Fibroblast of skin of left quadriceps (primary cell): ENCODE results near the gene NCK1.
"Not testable (repeated sequence)": the region's sequence is repeated elsewhere in the genome, so short reads cannot be mapped to it uniquely, and the experiment has no call there.

Experiments used
- DNase-seq, 2 experiments: peaks; one replicate each; pipeline ENCODE4 v3.0.0-alpha.2; 2013; ENCODE audit warnings: low read depth in 2 of 2

Gene NCK1

GRCh38 chr3:136949146-136949545, 87.1 kb downstream of the NCK1 start:
- DNase-seq = no peak

- DNase-seq = no peak
These were observed 87.7 kb downstream of the NCK1 start for GRCh38 chr3:136949708-136950107.

- no peak for DNase-seq
These were observed 88.6 kb downstream of the NCK1 start for GRCh38 chr3:136950623-136951022.

GRCh38 chr3:136952292-136952691, 90.3 kb downstream of the NCK1 start:
- DNase-seq = no peak

GRCh38 chr3:136954251-136954650, 92.2 kb downstream of the NCK1 start:
- DNase-seq = no peak

- no peak for DNase-seq
These were observed 93.2 kb downstream of the NCK1 start for GRCh38 chr3:136954980-136955780.

GRCh38 chr3:136955813-136956212, 93.8 kb downstream of the NCK1 start:
- DNase-seq = peak; percentile 60 to 63

DNA sequence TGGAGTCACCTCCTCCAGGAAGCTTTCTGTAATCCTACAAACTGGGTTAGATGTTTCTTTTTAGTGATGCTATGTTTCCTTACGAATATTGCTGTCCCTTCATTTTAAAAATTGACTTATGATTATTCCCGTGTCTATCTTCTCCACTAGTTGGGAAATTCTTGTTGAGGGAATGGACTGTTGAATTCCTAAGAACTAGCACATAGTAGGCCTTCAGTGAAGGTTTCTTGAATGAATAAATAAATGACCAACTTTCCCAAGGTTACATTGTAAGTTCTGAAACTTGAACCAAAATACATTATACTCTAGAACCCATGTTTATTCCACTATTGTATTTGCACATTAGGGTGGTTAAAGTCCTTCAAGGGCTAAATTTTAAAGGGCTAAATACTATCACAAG, 95.0 kb downstream of the NCK1 start:
- no peak for DNase-seq

DNA sequence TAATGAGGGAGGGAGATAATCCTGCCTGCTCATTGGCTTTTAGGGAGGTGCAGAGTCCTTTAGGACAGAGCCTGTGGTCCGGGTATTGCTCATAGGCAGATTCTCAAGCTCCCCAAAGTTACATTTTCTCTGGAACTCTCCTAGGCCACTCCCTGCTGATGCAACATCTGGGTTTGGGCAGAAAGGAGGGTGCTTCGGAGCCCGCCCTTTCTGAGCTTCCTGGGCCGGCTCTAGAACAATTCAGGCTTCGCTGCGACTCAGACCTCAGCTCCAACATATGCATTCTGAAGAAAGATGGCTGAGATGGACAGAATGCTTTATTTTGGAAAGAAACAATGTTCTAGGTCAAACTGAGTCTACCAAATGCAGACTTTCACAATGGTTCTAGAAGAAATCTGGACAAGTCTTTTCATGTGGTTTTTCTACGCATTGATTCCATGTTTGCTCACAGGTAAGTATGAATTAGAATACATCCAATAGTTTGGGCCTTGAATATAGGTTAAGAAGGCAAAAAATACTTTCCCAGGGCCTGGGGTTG, 95.8 kb downstream of the NCK1 start, which contains the start of gene IL20RB:
Gene IL20RB (plus strand): TSS at position 233 of the 538 bp plus-strand sequence. CDS start 131 bp downstream, at position 364.
- peak in 1 of 2 experiments; percentile 46 for DNase-seq

DNA sequence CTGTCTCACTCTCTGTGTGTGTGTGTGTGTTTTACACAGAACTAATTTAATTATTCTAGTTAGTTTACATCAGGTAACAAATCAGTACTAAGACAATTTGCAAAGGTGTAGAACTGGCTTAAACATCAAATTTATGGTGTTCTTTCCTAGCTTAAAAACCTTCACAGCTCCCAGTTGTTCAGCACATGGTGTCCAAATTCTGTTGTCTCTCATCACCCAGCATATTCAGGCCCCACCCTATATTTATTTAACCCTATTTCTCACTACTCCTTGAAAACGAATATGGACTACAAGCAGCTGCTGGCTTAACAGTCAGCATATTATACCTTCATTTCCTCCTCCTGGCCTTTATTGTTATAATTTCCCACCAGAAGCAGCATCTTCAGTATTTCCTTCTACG, 96.9 kb downstream of the NCK1 start:
- no peak for DNase-seq

DNA sequence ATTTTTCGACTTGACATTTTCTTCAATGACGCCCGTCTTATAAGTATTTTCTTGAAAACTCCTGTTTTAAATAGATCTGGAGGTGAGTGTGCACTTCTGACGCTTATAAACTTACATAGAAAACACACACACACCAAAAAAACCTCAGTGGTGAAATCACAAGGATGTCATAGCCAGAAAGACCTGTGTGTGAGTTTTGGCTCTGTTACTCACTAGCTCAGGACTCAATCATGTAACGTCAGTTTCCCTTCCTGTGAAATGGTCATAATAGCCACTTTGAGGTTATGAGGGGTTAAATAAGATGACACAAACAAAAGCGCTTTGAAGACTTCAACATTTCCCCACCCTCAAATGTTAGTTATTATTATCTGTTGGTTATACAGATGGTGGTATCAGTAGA, 97.6 kb downstream of the NCK1 start:
- DNase-seq = no peak

GRCh38 chr3:136960838-136961836, 99.1 kb downstream of the NCK1 start:
- DNase-seq = no peak

GRCh38 chr3:136962927-136963326, 100.9 kb downstream of the NCK1 start:
- DNase-seq = no peak

DNA sequence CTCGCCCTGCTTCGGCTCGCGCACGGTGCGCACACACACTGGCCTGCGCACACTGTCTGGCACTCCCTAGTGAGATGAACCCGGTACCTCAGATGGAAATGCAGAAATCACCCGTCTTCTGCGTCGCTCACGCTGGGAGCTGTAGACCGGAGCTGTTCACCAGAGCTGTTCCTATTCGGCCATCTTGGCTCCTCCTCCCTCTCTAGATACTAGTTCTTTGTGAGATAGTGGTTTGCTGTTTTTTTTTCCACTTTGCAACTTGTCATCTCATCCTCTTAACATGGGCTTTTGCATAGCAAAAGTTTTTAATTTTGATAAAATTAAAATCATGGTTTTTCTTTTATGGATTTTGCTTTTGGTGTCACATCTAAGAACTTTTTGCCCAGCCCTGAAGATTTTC, 107.5 kb downstream of the NCK1 start:
- DNase-seq = not testable (repeated sequence)

DNA sequence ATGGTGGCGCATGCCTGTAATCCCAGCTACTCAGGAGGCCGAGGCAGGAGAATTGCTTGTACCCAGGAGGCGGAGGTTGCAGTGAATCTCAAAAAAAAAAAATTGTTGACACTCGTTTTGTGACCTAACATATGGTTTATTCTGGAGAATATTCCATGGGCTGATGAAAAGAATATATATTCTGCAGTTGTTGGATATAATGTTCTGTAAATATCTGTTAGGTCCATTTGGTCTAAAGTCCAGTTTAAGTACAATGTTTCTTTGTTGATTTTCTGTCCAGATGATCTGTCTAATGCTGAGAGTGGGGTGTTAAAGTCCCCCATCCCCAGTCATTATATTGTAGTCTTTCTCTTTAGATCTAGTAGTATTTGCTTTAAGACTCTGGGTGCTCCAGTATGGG, 111.3 kb downstream of the NCK1 start:
- DNase-seq = no peak

- DNase-seq = no peak
These were observed 112.7 kb downstream of the NCK1 start for GRCh38 chr3:136974670-136975069.

GRCh38 chr3:136979204-136979603, 117.2 kb downstream of the NCK1 start:
- DNase-seq = no peak

DNA sequence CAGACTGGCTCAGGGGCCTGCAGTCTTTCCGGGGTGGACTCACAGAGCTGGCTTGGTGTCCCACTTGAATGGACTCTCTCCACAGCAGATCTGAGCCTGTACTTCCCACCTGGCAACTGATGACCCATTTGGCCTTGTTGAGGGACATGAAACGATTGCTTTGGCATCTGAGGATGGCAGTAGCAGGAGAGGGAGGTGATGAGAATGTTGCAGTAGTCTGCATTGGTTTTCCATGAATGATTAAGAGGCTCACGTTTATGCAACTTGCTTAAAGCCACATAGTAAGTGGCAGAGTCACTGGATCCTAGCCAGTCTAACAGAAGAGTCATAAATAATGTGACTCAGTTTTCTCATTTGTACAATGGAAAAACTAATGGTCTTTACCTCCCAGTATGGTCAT, 117.7 kb downstream of the NCK1 start:
- no peak for DNase-seq

GRCh38 chr3:136982033-136982432, 120.0 kb downstream of the NCK1 start:
- DNase-seq = no peak

DNA sequence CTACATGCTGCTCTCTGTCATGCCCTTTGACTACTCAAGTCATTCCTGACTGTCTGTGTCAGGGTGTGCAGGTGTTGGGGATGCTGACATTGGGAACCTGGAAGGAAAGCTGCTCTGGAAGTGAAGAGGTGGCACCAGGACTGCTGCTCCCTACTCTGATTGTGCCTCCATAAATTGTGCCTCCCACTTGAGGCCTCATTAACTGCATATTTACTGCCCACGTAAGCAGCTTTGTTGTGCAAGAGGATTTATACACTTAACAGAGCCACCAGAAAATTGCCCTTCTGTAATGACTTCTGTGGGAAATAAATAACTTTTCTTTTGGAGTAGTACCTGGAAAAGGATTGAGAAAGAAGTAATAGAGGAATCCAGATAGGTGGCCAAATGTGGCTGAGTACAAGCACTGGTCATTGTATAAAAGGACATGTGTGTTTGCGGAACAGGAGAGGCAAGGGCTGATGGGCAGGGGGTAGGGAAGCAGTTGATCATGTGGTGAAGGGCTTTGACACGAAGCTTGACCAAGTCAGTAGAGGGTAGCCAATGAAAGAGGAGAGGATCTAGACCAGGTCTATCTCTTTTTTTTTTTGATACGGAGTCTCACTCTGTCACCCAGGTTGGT, 120.6 kb downstream of the NCK1 start:
- no peak for DNase-seq

DNA sequence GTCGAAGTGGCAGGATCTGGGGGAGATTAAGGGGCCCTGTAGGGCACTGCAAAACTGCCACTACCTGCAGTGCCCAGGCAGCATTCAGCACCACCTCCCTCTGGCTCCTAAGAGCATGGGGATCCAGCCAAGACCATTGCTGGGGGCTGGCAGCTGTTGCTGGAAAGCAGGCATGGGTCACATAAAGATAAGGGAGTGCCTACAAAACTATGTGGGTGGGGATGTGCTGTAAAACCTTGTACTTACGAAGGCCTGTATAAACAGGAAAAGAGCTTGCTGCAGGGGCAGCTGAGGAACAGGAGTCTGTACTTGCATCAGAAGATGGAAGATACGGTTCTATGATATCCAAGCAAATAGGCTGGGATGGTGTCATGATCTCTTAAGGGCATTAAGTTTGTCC, 122.8 kb downstream of the NCK1 start:
- DNase-seq = no peak
